Astrocyte (in vitro differentiated cells and primary cell): ENCODE results near the gene FIGN. TPM values are rescaled to one million over a fixed set of nuclear protein-coding genes. Genes with fewer than 3 reads are reported as not detected.

ENCODE experiments used
- DNase-seq: peaks from one replicate; pipeline ENCODE4 v3.0.0-alpha.2; 2010; ENCODE audit warnings: low read depth
- FAIRE-seq: peaks from 2 replicates; lab custom pipeline; 2011; peaks lifted over from hg19 to GRCh38; lab: Jason Lieb, UNC
- H2AFZ ChIP-seq: 2 replicates; pipeline ENCODE4 v1.6.0; 2012; ENCODE audit warnings: low read depth, low read length, inconsistent platforms
- H3K27ac ChIP-seq: 2 replicates; pipeline ENCODE4 v1.5.1; 2011; ENCODE audit warnings: low read depth, low read length, inconsistent platforms
- H3K27me3 ChIP-seq: 2 replicates; pipeline ENCODE4 v1.6.0; 2011; ENCODE audit warnings: low read length, inconsistent platforms; ENCODE audit not compliant: insufficient read depth
- H3K36me3 ChIP-seq: 2 replicates; pipeline ENCODE4 v1.5.1; 2011; ENCODE audit warnings: low read length, inconsistent platforms; ENCODE audit not compliant: insufficient read depth
- H3K4me1 ChIP-seq: 2 replicates; pipeline ENCODE4 v1.5.1; 2011; ENCODE audit warnings: low read length, inconsistent platforms; ENCODE audit not compliant: insufficient read depth
- H3K4me2 ChIP-seq: 2 replicates; pipeline ENCODE4 v1.6.0; 2012; ENCODE audit warnings: low read length, inconsistent platforms
- H3K4me3 ChIP-seq: 2 replicates; pipeline ENCODE4 v1.5.1; 2011; ENCODE audit warnings: low read depth, mild to moderate bottlenecking, low read length, inconsistent platforms; ENCODE audit not compliant: insufficient read depth
- H3K79me2 ChIP-seq: 2 replicates; pipeline ENCODE4 v1.6.0; 2012; ENCODE audit warnings: mild to moderate bottlenecking, low read length, inconsistent platforms; ENCODE audit not compliant: insufficient read depth
- H3K9ac ChIP-seq: 2 replicates; pipeline ENCODE4 v1.6.0; 2012; ENCODE audit warnings: mild to moderate bottlenecking, low read length, inconsistent platforms
- H3K9me3 ChIP-seq: 2 replicates; pipeline ENCODE4 v1.5.1; 2012; ENCODE audit warnings: low read depth, mild to moderate bottlenecking, low read length, inconsistent platforms; ENCODE audit not compliant: insufficient read depth
- H4K20me1 ChIP-seq: 2 replicates; pipeline ENCODE4 v1.6.0; 2012; ENCODE audit warnings: low read length, inconsistent platforms; ENCODE audit not compliant: insufficient read depth
- H3K27ac Mint-ChIP-seq: one replicate; pipeline ENCODE4 v1.8.0; 2021; ENCODE audit warnings: mild to moderate bottlenecking, mixed read lengths; ENCODE audit not compliant: unreplicated experiment
- H3K27me3 Mint-ChIP-seq: one replicate; pipeline ENCODE4 v1.8.0; 2021; ENCODE audit warnings: low read depth, mixed read lengths; ENCODE audit not compliant: unreplicated experiment
- H3K36me3 Mint-ChIP-seq: one replicate; pipeline ENCODE4 v1.8.0; 2021; ENCODE audit warnings: low read depth, mixed read lengths; ENCODE audit not compliant: unreplicated experiment
- H3K4me1 Mint-ChIP-seq: one replicate; pipeline ENCODE4 v1.8.0; 2021; ENCODE audit warnings: low read depth, mixed read lengths; ENCODE audit not compliant: unreplicated experiment
- H3K4me3 Mint-ChIP-seq: one replicate; pipeline ENCODE4 v1.8.0; 2021; ENCODE audit warnings: mild to moderate bottlenecking, moderate library complexity, mixed read lengths; ENCODE audit not compliant: unreplicated experiment
- H3K9me3 Mint-ChIP-seq: one replicate; pipeline ENCODE4 v1.8.0; 2021; ENCODE audit warnings: mild to moderate bottlenecking, mixed read lengths; ENCODE audit not compliant: unreplicated experiment
- EZH2 ChIP-seq: IDR thresholded peaks from 2 replicates; pipeline ENCODE4 v1.6.1; 2012; ENCODE audit warnings: mild to moderate bottlenecking, low read length, inconsistent platforms; ENCODE audit not compliant: insufficient read depth
- total RNA-seq: library from RNA; stranded (reverse); gene quantifications from 2 replicates; pipeline ENCODE4 v1.2.1, GENCODE V29; 2021
- TF ChIP-seq, protein P1 (sequence below): IDR thresholded peaks from 2 replicates; pipeline ENCODE4 v1.5.1; 2011; ENCODE audit warnings: low read depth, mild to moderate bottlenecking, inconsistent platforms, low read length, moderate library complexity; ENCODE audit not compliant: insufficient read depth

Gene FIGN
- total RNA-seq, 1 donor from 2014 or later, result 30.3 TPM

DNA sequence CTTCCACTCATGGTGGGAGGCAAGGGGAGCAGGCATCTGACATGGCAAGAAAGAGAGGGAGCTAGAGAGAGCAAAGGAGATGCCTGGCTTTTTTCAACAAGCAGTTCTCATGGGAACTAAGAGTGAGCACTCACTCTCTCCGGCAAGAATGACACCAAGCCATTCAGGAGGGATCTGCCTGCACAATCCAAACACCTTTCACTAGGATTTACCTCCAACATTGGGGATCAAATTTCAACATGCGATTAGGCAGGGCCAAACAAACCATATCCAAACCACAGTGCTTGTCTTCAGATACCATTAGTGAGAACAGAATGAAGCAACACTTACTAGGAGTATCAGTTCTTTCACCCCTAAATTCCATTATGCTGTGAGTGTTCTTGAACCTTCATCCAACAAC lies 77.3 kb downstream of the FIGN start:
- Histone ChIP-seq H3K4me2 (no peak overlapping the region), H3K4me1 (peaks cover 32% of the 10 kb centered on the region), H2AFZ (no peak overlapping the region), H3K9ac (no peak overlapping the region), H3K4me3 (no peak overlapping the region), H4K20me1 (no peaks in the 10 kb centered on the region), H3K36me3 (no peaks in the 10 kb centered on the region), H3K27me3 (no peaks in the 10 kb centered on the region), H3K9me3 (no peaks in the 10 kb centered on the region), H3K79me2 (no peaks in the 10 kb centered on the region), H3K27ac (no peak overlapping the region)
- FAIRE-seq (no peak), DNase-seq (peak; percentile 68)
- TF ChIP-seq, protein P1, sequence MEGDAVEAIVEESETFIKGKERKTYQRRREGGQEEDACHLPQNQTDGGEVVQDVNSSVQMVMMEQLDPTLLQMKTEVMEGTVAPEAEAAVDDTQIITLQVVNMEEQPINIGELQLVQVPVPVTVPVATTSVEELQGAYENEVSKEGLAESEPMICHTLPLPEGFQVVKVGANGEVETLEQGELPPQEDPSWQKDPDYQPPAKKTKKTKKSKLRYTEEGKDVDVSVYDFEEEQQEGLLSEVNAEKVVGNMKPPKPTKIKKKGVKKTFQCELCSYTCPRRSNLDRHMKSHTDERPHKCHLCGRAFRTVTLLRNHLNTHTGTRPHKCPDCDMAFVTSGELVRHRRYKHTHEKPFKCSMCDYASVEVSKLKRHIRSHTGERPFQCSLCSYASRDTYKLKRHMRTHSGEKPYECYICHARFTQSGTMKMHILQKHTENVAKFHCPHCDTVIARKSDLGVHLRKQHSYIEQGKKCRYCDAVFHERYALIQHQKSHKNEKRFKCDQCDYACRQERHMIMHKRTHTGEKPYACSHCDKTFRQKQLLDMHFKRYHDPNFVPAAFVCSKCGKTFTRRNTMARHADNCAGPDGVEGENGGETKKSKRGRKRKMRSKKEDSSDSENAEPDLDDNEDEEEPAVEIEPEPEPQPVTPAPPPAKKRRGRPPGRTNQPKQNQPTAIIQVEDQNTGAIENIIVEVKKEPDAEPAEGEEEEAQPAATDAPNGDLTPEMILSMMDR, result no peak
- no peak for TF ChIP-seq EZH2
- Mint-ChIP-seq H3K36me3 (peaks cover 3% of the 10 kb centered on the region), H3K27ac (peak overlapping the region; percentile 17), H3K27me3 (no peaks in the 10 kb centered on the region), H3K9me3 (peaks cover 4% of the 10 kb centered on the region), H3K4me3 (no peak overlapping the region), H3K4me1 (peaks cover 48% of the 10 kb centered on the region)

DNA sequence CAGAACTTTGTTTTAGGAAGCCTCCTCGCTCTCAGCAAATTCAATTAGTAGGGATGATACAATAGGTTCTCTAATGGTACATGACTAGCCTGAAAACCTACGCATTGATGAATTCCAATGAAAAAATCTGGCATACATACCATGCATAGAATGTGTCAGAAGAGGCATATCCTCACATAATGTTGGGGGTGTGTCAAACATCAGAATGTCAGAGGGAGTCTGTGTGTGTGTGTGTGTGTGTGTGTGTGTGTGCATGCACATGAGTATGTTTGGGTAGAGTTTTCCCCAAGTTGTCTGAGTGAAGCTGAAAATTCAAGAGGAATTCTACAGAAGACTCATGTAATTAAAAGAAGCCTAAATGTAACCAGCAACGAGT lies 78.5 kb downstream of the FIGN start:
- H3K36me3 Mint-ChIP-seq, result no peaks in the 10 kb centered on the region
- H3K79me2 ChIP-seq, result no peaks in the 10 kb centered on the region
- H3K27me3 ChIP-seq, result no peaks in the 10 kb centered on the region
- H3K4me3 Mint-ChIP-seq, result no peak overlapping the region
- FAIRE-seq (no peak), DNase-seq (peak; percentile 88)
- H3K9me3 ChIP-seq, result no peaks in the 10 kb centered on the region
- peaks cover 47% of the 10 kb centered on the region for H3K4me1 Mint-ChIP-seq
- H3K27ac Mint-ChIP-seq, result peak overlapping the region; percentile 36
- peak overlapping the region; percentile 51 for H3K4me2 ChIP-seq
- peaks cover 26% of the 10 kb centered on the region for H3K4me1 ChIP-seq
- H3K9ac ChIP-seq, result no peak overlapping the region
- no peak overlapping the region for H2AFZ ChIP-seq
- H4K20me1 ChIP-seq, result no peaks in the 10 kb centered on the region
- no peak overlapping the region for H3K4me3 ChIP-seq
- H3K9me3 Mint-ChIP-seq, result no peaks in the 10 kb centered on the region
- H3K36me3 ChIP-seq, result no peaks in the 10 kb centered on the region
- H3K27ac ChIP-seq, result peak overlapping the region; percentile 25
- TF ChIP-seq EZH2, result no peak
- TF ChIP-seq, protein P1, result no peak
- H3K27me3 Mint-ChIP-seq, result no peaks in the 10 kb centered on the region

DNA sequence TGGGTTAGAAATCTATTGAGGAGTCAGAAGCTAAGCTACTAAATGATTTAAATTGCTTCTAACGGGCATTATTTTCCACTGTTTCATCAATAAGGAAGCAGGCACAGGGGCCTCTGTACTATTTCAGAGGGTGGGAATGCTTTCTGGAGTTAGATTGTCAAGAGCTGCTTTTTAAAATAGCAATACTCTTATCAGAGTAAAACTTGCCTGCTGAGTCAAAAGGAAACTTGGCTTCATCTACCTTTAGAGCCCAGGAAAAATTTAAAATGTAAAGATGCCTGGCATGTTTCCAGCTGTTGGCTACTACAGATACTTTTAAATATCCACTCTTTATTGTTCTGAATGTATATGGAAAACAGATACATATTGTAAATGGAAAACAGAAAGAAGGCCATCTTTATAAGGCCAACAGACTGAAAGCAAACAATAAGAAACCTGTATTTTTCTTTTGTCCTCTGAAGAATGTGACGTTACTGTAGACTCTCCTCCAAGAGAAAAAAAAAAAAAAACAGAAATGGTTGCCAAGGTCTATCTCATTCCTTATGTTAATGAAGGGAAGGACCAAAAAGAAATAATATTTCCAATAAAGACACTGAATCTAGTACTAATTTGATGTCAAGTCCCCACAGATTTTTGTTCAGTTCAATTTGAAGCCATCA lies 79.1 kb downstream of the FIGN start:
- H3K4me1 ChIP-seq, result peaks cover 21% of the 10 kb centered on the region
- TF ChIP-seq, protein P1, result no peak
- TF ChIP-seq EZH2, result no peak
- DNase-seq (peak; percentile 52), FAIRE-seq (peak; percentile 68)
- peak overlapping the region; percentile 51 for H3K4me2 ChIP-seq
- H3K4me3 ChIP-seq, result no peak overlapping the region
- peak overlapping the region; percentile 36 for H3K9ac ChIP-seq
- Mint-ChIP-seq H3K4me1 (peaks cover 41% of the 10 kb centered on the region), H3K36me3 (no peaks in the 10 kb centered on the region), H3K27ac (peak overlapping the region; percentile 36), H3K27me3 (no peaks in the 10 kb centered on the region), H3K9me3 (no peaks in the 10 kb centered on the region), H3K4me3 (no peak overlapping the region)
- no peak overlapping the region for H2AFZ ChIP-seq
- no peaks in the 10 kb centered on the region for H3K27me3 ChIP-seq
- no peaks in the 10 kb centered on the region for H4K20me1 ChIP-seq
- H3K36me3 ChIP-seq, result no peaks in the 10 kb centered on the region
- no peaks in the 10 kb centered on the region for H3K9me3 ChIP-seq
- no peaks in the 10 kb centered on the region for H3K79me2 ChIP-seq
- peak overlapping the region; percentile 25 for H3K27ac ChIP-seq
